Adrenal gland (tissue), 19 donors: Measurements from ENCODE around the gene IMP4. TPM values are rescaled to one million over a fixed set of nuclear protein-coding genes. Genes with fewer than 3 reads are reported as not detected.

Experiments used
- DNase-seq, 7 donors: peaks; one replicate each; pipeline ENCODE4 v3.0.0-alpha.2; 2019 to 2020
- H3K27ac ChIP-seq, 5 donors: fragments of 200-600 bp; sonication (generic) in 4 of 5; 1 replicate in 3 of 5; 2 replicates in 2 of 5; pipeline versions ENCODE4 v1.5.1 to v1.8.0; 2016 to 2020; ENCODE audit warnings: mild to moderate bottlenecking in 1 of 5
- H3K27me3 ChIP-seq: fragments of 200-600 bp; 2 replicates; pipeline ENCODE4 v1.8.0; 2021
- H3K36me3 ChIP-seq, 2 donors: fragments of 200-600 bp; replicated peaks in 1 of 2; 1 replicate in 1 of 2; 2 replicates in 1 of 2; pipeline versions ENCODE4 v1.5.1 to v1.8.0; 2018 to 2022
- H3K4me1 ChIP-seq, 2 donors: fragments of 200-600 bp; replicated peaks in 1 of 2; 1 replicate in 1 of 2; 2 replicates in 1 of 2; pipeline versions ENCODE4 v1.5.1 to v1.8.0; 2018 to 2021
- H3K4me3 ChIP-seq, 4 donors: fragments of 200-600 bp; sonication (generic) in 3 of 4; one replicate each; pipeline ENCODE4 v1.5.1; 2016 to 2018
- H3K9me3 ChIP-seq, 3 donors: fragments of 200-600 bp; sonication (generic) in 1 of 3; replicated peaks in 1 of 3; 1 replicate in 2 of 3; 2 replicates in 1 of 3; pipeline versions ENCODE4 v1.5.1 to v1.8.0; 2016 to 2021
- POLR2A ChIP-seq, 2 donors: fragments of 450-650 bp; IDR thresholded peaks; one replicate each; pipeline ENCODE4 v1.6.1; 2017; ENCODE audit warnings: antibody characterized with exemption in 2 of 2, mild to moderate bottlenecking in 2 of 2, moderate library complexity in 1 of 2
- WGBS, 4 donors: extraction: QIAGEN DNeasy Blood & Tissue Kit in 2 of 4; methylation state at CpG; one replicate each; pipeline versions ENCODE4 v1.1.5 to v1.1.7; 2013 to 2017; 5-methylcytosine and 5-hydroxymethylcytosine counted together
- intact Hi-C, 2 donors: fragments of 100-400 bp; cut with DNase I; formaldehyde crosslinking; loops; one replicate each; pipeline versions ENCODE4 v1.14.1 to v1.15.0; 2022 to 2023
- long read RNA-seq, 10 donors: library from polyadenylated mRNA in 3 of 10; unstranded in 2 of 10; stranded (forward) in 1 of 10; transcript quantifications; one replicate each; pipeline ENCODE4 v2.0.0 and lab custom pipeline, GENCODE V29; 2021 to 2026
- polyA plus RNA-seq, 3 donors: library from polyadenylated mRNA; stranded (reverse); fragments of 200-250 nt in 2 of 3; fragments of 350-450 nt in 1 of 3; fragmentation: Illumina TruSeq in 1 of 3; extraction: RNeasy Lipid Tissue Mini Kit (QIAGEN cat#74804) in 1 of 3; gene quantifications; one replicate each; pipeline ENCODE4 v1.2.3, GENCODE V29; 2013 to 2014
- total RNA-seq, 9 donors: library from RNA; depleted of rRNA in 4 of 9; stranded (reverse); fragments of >200 nt in 4 of 9; fragments of 120-200 nt in 1 of 9; fragmentation: NEBNext Ultra II Directional in 1 of 9; extraction: Animal tissue kit (Norgen Biotek cat#: 25700) in 1 of 9; gene quantifications; one replicate each; pipeline versions ENCODE4 v1.1.0 to v1.2.4, GENCODE V29; 2013 to 2023
- TF ChIP-seq, protein P1 (sequence below), 6 experiments: fragments of 450-650 bp in 4 of 6; fragments of 200-600 bp in 2 of 6; sonication (generic) in 1 of 6; IDR thresholded peaks; 1 replicate in 5 of 6; 2 replicates in 1 of 6; pipeline versions ENCODE4 v1.5.1 to v1.8.0; 2016 to 2021; ENCODE audit warnings: antibody characterized with exemption in 6 of 6, mild to moderate bottlenecking in 2 of 6, moderate library complexity in 1 of 6
- donor health status: healthy with polysubstance abuse.
- donor health status: Bipolar disorder and iron deficiency.
- donor health status: DM: yes; HTN: yes; CAD: no.
- donor health status: DM: no; HTN: no; CAD: no.
- donor health status: DM: no; HTN: no; CAD: no.
- donor health status: DM: yes; HTN: yes; CAD: no.

IMP4 gene
- total RNA-seq (100 to 1,000 TPM in 2 of 9 donors, 10 to 100 TPM in 7; 62.7 to 114 (median 82.2) TPM), polyA plus RNA-seq (100 to 1,000 TPM in 2 of 3 donors, 10 to 100 TPM in 1; 55.8 to 141 (median 117) TPM)
- long read RNA-seq, donor 1, transcript IMP4-201 (9 exons, 1,740 nt), result major isoform, 15 of 25 reads
- long read RNA-seq, donor 1, partial matches to known transcripts, result 0 of 25 reads
- long read RNA-seq, donor 1, other reads (novel, unspliced or antisense), result 0 of 25 reads
- long read RNA-seq, donor 2, transcript IMP4-201 (9 exons, 1,740 nt), result major isoform, 11 of 18 reads
- long read RNA-seq, donor 2, partial matches to known transcripts, result 0 of 18 reads
- long read RNA-seq, donor 2, other reads (novel, unspliced or antisense), result 0 of 18 reads
- long read RNA-seq, donor 3, transcript IMP4-201 (9 exons, 1,740 nt), result major isoform, 14 of 17 reads
- long read RNA-seq, donor 3, partial matches to known transcripts, result 0 of 17 reads
- long read RNA-seq, donor 3, other reads (novel, unspliced or antisense), result 0 of 17 reads
- long read RNA-seq, donor 4, transcript IMP4-202 (9 exons, 822 nt), result minor isoform, 15 of 69 reads
- long read RNA-seq, donor 4, transcript IMP4-208 (8 exons, 2,379 nt), result minor isoform, 8 of 69 reads
- long read RNA-seq, donor 4, transcript IMP4-201 (9 exons, 1,740 nt), result major isoform, 42 of 69 reads
- long read RNA-seq, donor 4, partial matches to known transcripts, result 0 of 69 reads
- long read RNA-seq, donor 4, other reads (novel, unspliced or antisense), result 1 of 69 reads
- long read RNA-seq, donor 5, transcript IMP4-201 (9 exons, 1,740 nt), result major isoform, 73 of 131 reads
- long read RNA-seq, donor 5, transcript IMP4-202 (9 exons, 822 nt), result minor isoform, 20 of 131 reads
- long read RNA-seq, donor 5, transcript IMP4-208 (8 exons, 2,379 nt), result minor isoform, 22 of 131 reads
- long read RNA-seq, donor 5, partial matches to known transcripts, result 4 of 131 reads
- long read RNA-seq, donor 5, other reads (novel, unspliced or antisense), result 12 of 131 reads
- long read RNA-seq, donor 6, transcript IMP4-208 (8 exons, 2,379 nt), result minor isoform, 6 of 63 reads
- long read RNA-seq, donor 6, transcript IMP4-202 (9 exons, 822 nt), result minor isoform, 5 of 63 reads
- long read RNA-seq, donor 6, transcript IMP4-201 (9 exons, 1,740 nt), result major isoform, 39 of 63 reads
- long read RNA-seq, donor 6, partial matches to known transcripts, result 0 of 63 reads
- long read RNA-seq, donor 6, other reads (novel, unspliced or antisense), result 10 of 63 reads
- long read RNA-seq, donor 7, transcript IMP4-208 (8 exons, 2,379 nt), result minor isoform, 6 of 16 reads
- long read RNA-seq, donor 7, transcript IMP4-201 (9 exons, 1,740 nt), result major isoform, 7 of 16 reads
- long read RNA-seq, donor 7, partial matches to known transcripts, result 0 of 16 reads
- long read RNA-seq, donor 7, other reads (novel, unspliced or antisense), result 0 of 16 reads
- long read RNA-seq, donor 8, transcript IMP4-202 (9 exons, 822 nt), result minor isoform, 5 of 41 reads
- long read RNA-seq, donor 8, transcript IMP4-208 (8 exons, 2,379 nt), result minor isoform, 5 of 41 reads
- long read RNA-seq, donor 8, transcript IMP4-201 (9 exons, 1,740 nt), result major isoform, 24 of 41 reads
- long read RNA-seq, donor 8, partial matches to known transcripts, result 6 of 41 reads
- long read RNA-seq, donor 8, other reads (novel, unspliced or antisense), result 0 of 41 reads
- long read RNA-seq, donor 9, transcript IMP4-201 (9 exons, 1,740 nt), result major isoform, 10 of 16 reads
- long read RNA-seq, donor 9, partial matches to known transcripts, result 0 of 16 reads
- long read RNA-seq, donor 9, other reads (novel, unspliced or antisense), result 0 of 16 reads
- long read RNA-seq, donor 10, transcript IMP4-201 (9 exons, 1,740 nt), result major isoform, 10 of 13 reads
- long read RNA-seq, donor 10, partial matches to known transcripts, result 0 of 13 reads
- long read RNA-seq, donor 10, other reads (novel, unspliced or antisense), result 0 of 13 reads

- Histone ChIP-seq H3K9me3 (no peaks in the 10 kb centered on the region), H3K4me1 (peaks cover 8 to 19% of the 10 kb centered on the region in 2 donors), H3K4me3 (peak within 1 kb of the TSS; percentile 47 to 92 (median 62)), H3K27me3 (no peaks in the 10 kb centered on the region), H3K36me3 (peaks cover 0 to 51% of the 10 kb centered on the region in 2 donors), H3K27ac (peak within 1 kb of the TSS; percentile 55 to 92 (median 90))
- 0 to 1% (median 1%) methylated on average over 29 to 60 of the region's 60 CpGs for WGBS, 4 donors
- no peak for TF ChIP-seq POLR2A (IDR thresholded peaks at IDR 0.05)
- TF ChIP-seq, protein P1, sequence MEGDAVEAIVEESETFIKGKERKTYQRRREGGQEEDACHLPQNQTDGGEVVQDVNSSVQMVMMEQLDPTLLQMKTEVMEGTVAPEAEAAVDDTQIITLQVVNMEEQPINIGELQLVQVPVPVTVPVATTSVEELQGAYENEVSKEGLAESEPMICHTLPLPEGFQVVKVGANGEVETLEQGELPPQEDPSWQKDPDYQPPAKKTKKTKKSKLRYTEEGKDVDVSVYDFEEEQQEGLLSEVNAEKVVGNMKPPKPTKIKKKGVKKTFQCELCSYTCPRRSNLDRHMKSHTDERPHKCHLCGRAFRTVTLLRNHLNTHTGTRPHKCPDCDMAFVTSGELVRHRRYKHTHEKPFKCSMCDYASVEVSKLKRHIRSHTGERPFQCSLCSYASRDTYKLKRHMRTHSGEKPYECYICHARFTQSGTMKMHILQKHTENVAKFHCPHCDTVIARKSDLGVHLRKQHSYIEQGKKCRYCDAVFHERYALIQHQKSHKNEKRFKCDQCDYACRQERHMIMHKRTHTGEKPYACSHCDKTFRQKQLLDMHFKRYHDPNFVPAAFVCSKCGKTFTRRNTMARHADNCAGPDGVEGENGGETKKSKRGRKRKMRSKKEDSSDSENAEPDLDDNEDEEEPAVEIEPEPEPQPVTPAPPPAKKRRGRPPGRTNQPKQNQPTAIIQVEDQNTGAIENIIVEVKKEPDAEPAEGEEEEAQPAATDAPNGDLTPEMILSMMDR (IDR thresholded peaks at IDR 0.05), result peak in 3 of 6 experiments; percentile 14 to 46 (median 29)
- intact Hi-C loops, result no loop called here
- DNase-seq, result peak; percentile 97 to 100 (median 99)
Observed at GRCh38 chr2:130342533-130343275, at the start of gene IMP4. Gene IMP4, plus strand, starts transcription at chr2:130342897. Its CDS starts 36 bp downstream, at chr2:130342933.

DNA sequence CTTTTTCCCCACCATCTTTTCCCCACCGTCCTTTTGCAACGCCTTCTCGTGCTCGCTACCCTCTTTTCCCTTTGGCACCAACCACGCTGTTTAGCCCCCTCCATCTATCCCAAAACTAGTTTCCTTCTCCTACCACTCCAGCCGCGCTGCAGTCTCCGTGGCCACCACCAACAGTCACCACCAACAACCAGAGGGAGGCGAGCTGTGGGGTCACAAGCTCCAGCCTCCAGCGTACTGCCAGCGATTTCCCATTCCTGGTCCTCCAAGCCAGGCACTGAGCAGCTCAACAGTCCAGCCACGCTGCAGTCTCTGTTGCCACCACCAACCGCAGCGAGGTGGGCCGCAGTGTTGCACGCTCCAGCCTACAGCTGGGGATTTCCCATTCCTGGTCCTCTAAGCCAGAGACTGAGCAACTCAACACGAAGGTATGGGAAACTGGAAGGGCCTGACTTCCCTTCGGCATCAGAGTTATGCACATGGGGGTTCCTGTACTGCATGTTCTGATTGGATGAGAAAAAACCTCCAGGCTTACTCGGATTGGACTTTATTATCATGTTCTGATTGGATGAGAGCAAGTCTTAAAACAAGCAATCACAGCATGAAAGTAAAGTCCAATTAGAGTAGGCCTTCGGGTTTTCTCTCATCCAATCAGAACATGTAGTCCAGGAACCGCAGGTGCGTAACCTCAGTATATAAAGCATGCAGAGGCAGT is 42.3 kb upstream of the IMP4 start:
- H3K27ac ChIP-seq, result no peak overlapping the region
- H3K27me3 ChIP-seq, result peaks cover 9% of the 10 kb centered on the region
- WGBS, 4 donors, result 75 to 78% (median 78%) methylated on average over 22 of the region's 22 CpGs
- no peak overlapping the region for H3K4me3 ChIP-seq
- no peaks in the 10 kb centered on the region for H3K36me3 ChIP-seq
- TF ChIP-seq POLR2A (IDR thresholded peaks at IDR 0.05), result no peak
- TF ChIP-seq, protein P1 (IDR thresholded peaks at IDR 0.05), result no peak
- intact Hi-C loops, result no loop called here
- H3K9me3 ChIP-seq, result no peaks in the 10 kb centered on the region
- no peaks in the 10 kb centered on the region for H3K4me1 ChIP-seq
- DNase-seq, result no peak

DNA sequence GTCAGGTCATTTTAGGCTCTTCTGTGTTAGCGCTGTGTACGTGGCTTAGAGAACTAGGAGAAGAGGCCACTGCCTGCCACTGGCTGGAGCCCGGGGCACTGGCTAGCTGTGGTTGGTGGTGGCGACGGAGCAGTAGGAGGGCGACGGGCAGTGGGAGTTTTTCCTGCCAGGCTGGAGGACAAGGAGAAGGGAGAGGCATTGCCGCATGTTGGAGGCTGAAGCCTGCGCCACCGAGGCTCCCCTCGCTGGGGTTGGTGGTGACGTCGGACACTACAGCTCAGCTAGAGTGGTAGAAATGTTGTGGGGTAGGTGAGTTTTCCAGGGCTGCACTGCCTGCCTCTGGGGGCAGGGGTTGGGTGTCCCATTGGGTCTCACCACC is 41.7 kb upstream of the IMP4 start:
- Histone ChIP-seq H3K9me3 (no peaks in the 10 kb centered on the region), H3K27me3 (peaks cover 9% of the 10 kb centered on the region), H3K27ac (no peak overlapping the region), H3K36me3 (no peaks in the 10 kb centered on the region), H3K4me3 (no peak overlapping the region), H3K4me1 (no peaks in the 10 kb centered on the region)
- 86 to 95% (median 91%) methylated on average over 13 of the region's 13 CpGs for WGBS, 4 donors
- intact Hi-C loops, result no loop called here
- TF ChIP-seq, protein P1 (IDR thresholded peaks at IDR 0.05), result no peak
- no peak for TF ChIP-seq POLR2A (IDR thresholded peaks at IDR 0.05)
- DNase-seq, result no peak
